Spleen (tissue), 7 donors: ENCODE data around the gene WDR73.

Source experiments
- CTCF ChIP-seq, 11 experiments: fragments of 200-600 bp in 7 of 11; fragments of 450-650 bp in 4 of 11; sonication (generic) in 4 of 11; IDR thresholded peaks in 8 of 11; conservative IDR thresholded peaks in 3 of 11; 1 replicate in 7 of 11; 2 replicates in 4 of 11; pipeline versions ENCODE4 v1.4.0 to v1.8.0; 2016 to 2021; ENCODE audit warnings: antibody characterized with exemption in 11 of 11, inconsistent platforms in 4 of 11, mild to moderate bottlenecking in 1 of 11
- POLR2A ChIP-seq, 3 donors: fragments of 450-650 bp; IDR thresholded peaks; one replicate each; pipeline ENCODE4 v1.5.1; 2017; ENCODE audit warnings: antibody characterized with exemption in 3 of 3, mild to moderate bottlenecking in 1 of 3
- POLR2AphosphoS5 ChIP-seq, 3 donors: sonication (generic); formaldehyde crosslinking; IDR thresholded peaks; one replicate each; pipeline ENCODE4 v1.5.1; 2017; ENCODE audit warnings: antibody characterized with exemption in 3 of 3
- donor health status: DM: no; HTN: no; CAD: no; lungs with moderate emphysema.
- donor health status: DM: no; HTN: no; CAD: no.
- donor health status: DM: no; HTN: no; CAD: no.

- TF ChIP-seq CTCF (IDR thresholded peaks at IDR 0.05 in 8 of 11, conservative IDR thresholded peaks at IDR 0.05 in 3 of 11) (no peak), POLR2AphosphoS5 (IDR thresholded peaks at IDR 0.05) (no peak), POLR2A (IDR thresholded peaks at IDR 0.05) (no peak)
Observed at GRCh38 chr15:84608707-84609284, 45.3 kb downstream of the WDR73 start.
